ENCODE results near the gene RAD51B. TPM values are rescaled to one million over a fixed set of nuclear protein-coding genes. Genes with fewer than 3 reads are reported as not detected.

Gene RAD51B
- total RNA-seq, 6 donors from 2014 or later: 10.6 to 63.9 (median 18.4) TPM

DNA sequence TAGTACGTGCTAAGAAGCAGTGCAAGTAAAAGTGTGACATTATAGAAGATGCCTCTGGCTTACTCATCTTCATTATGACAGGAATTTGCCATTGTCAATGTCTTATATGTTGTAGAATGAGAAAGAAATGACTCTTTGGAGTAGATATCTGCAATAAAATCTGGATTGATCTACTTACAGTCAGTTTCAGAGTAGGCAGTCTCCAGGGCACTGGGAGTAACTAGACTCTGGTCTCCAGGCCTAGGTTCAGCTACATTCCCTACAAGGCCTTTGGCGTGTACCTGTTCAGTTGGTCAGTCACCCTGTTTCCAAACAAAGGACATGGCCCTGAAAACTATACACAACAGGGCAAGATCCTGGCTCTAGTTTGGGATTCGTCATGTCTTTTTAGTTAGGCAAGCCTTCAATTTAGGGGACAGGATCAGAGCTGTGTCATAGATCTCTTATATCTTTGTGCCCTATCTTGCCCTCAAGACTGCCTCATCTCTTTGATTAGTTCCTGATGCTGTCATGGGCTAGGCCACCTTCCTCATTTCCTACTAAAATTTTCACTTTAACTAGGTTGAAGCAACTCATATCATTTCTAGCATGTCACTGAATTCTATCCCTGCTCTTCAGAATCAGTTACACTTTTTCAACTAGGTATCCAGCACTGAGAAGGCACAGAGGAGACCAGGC lies 410.0 kb downstream of the RAD51B start:
- no peak for ATAC-seq (ENCODE audit: low FRiP score in 2 of 2)
- Histone ChIP-seq H3K4me1 (peaks cover 24 to 32% (median 26%) of the 10 kb centered on the region in 4 donors), H3K27me3 (no peaks in the 10 kb centered on the region), H3K27ac (no peak overlapping the region), H3K4me3 (no peak overlapping the region), H3K36me3 (no peaks in the 10 kb centered on the region), H3K9me3 (no peaks in the 10 kb centered on the region)
- no peak for TF ChIP-seq CTCF (IDR thresholded peaks at IDR 0.05)
- 93 to 97% methylated on average over 3 of the region's 3 CpGs for WGBS, 2 donors
- DNase-seq: no peak

GRCh38 chr14:68230202-68230949 lies 410.8 kb downstream of the RAD51B start:
- Histone ChIP-seq H3K36me3 (no peaks in the 10 kb centered on the region), H3K4me3 (no peak overlapping the region), H3K9me3 (no peaks in the 10 kb centered on the region), H3K4me1 (peaks cover 24 to 34% (median 26%) of the 10 kb centered on the region in 4 donors), H3K27ac (no peak overlapping the region), H3K27me3 (no peaks in the 10 kb centered on the region)
- ATAC-seq (ENCODE audit: low FRiP score in 2 of 2): no peak
- WGBS, 2 donors: 70 to 79% methylated on average over 3 of the region's 3 CpGs
- TF ChIP-seq POLR2A (IDR thresholded peaks at IDR 0.05) (no peak), POLR2AphosphoS5 (IDR thresholded peaks at IDR 0.05) (no peak), CTCF (IDR thresholded peaks at IDR 0.05) (no peak), EP300 (IDR thresholded peaks at IDR 0.05) (no peak)
- DNase-seq: no peak

GRCh38 chr14:68230950-68231717 lies 411.6 kb downstream of the RAD51B start:
- peaks cover 24 to 34% (median 26%) of the 10 kb centered on the region in 4 donors for H3K4me1 ChIP-seq
- 61 to 74% methylated on average over 2 of the region's 2 CpGs for WGBS, 2 donors
- DNase-seq (no peak), ATAC-seq (ENCODE audit: low FRiP score in 2 of 2) (no peak)
- H3K36me3 ChIP-seq: no peaks in the 10 kb centered on the region
- H3K27me3 ChIP-seq: no peaks in the 10 kb centered on the region
- H3K4me3 ChIP-seq: no peak overlapping the region
- peak overlapping the region in 2 of 4 donors; percentile 51 to 72 for H3K27ac ChIP-seq
- TF ChIP-seq EP300 (IDR thresholded peaks at IDR 0.05) (no peak), POLR2A (IDR thresholded peaks at IDR 0.05) (no peak), POLR2AphosphoS5 (IDR thresholded peaks at IDR 0.05) (no peak)
- H3K9me3 ChIP-seq: no peaks in the 10 kb centered on the region

GRCh38 chr14:68231898-68232297 lies 412.3 kb downstream of the RAD51B start:
- Histone ChIP-seq H3K4me1 (peaks cover 26 to 34% (median 28%) of the 10 kb centered on the region in 4 donors), H3K4me3 (no peak overlapping the region), H3K9me3 (no peaks in the 10 kb centered on the region), H3K36me3 (no peaks in the 10 kb centered on the region), H3K27ac (peak overlapping the region; percentile 19 to 72 (median 40)), H3K27me3 (no peaks in the 10 kb centered on the region)
- whole genome bisulfite sequencing, 2 donors: 50 to 70% methylated on average over 1 of the region's 1 CpG
- DNase-seq: no peak
- ATAC-seq (ENCODE audit: low FRiP score in 2 of 2): peak in 1 of 2 donors; percentile 41
- no peak for TF ChIP-seq EP300 (IDR thresholded peaks at IDR 0.05)
- TF ChIP-seq POLR2A (IDR thresholded peaks at IDR 0.05): no peak
- no peak for TF ChIP-seq POLR2AphosphoS5 (IDR thresholded peaks at IDR 0.05)
- no peak for TF ChIP-seq CTCF (IDR thresholded peaks at IDR 0.05)

Data from upper lobe of left lung (tissue), 6 donors.